GM12874 (cell line): ENCODE data around the gene CNTNAP2.

ENCODE experiments used
- CTCF ChIP-seq: IDR thresholded peaks from 2 replicates; pipeline ENCODE4 v1.5.1; 2011; ENCODE audit warnings: low read depth, mild to moderate bottlenecking, control low read depth, low read length, moderate library complexity; ENCODE audit not compliant: insufficient read depth

The CNTNAP2 gene

GRCh38 chr7:148255333-148255732, 2138.7 kb downstream of the CNTNAP2 start:
- TF ChIP-seq CTCF: no peak

- TF ChIP-seq CTCF: no peak
Measured at GRCh38 chr7:148256433-148256832, 2139.8 kb downstream of the CNTNAP2 start.

- TF ChIP-seq CTCF: no peak
Measured at GRCh38 chr7:148260599-148260998, 2144.0 kb downstream of the CNTNAP2 start.

GRCh38 chr7:148261523-148261922, 2144.9 kb downstream of the CNTNAP2 start:
- TF ChIP-seq CTCF: no peak

- no peak for TF ChIP-seq CTCF
Measured at GRCh38 chr7:148261996-148262688, 2145.5 kb downstream of the CNTNAP2 start.

GRCh38 chr7:148262721-148263229, 2146.2 kb downstream of the CNTNAP2 start:
- peak; percentile 98 for TF ChIP-seq CTCF

GRCh38 chr7:148264933-148265557, 2148.4 kb downstream of the CNTNAP2 start:
- TF ChIP-seq CTCF: peak; percentile 65
